ENCODE measurements around the gene PRDX2. TPM values are rescaled to one million over a fixed set of nuclear protein-coding genes. Genes with fewer than 3 reads are reported as not detected.

The PRDX2 gene
- polyA plus RNA-seq, 3 donors, result 40.0 to 71.5 (median 46.7) TPM

DNA sequence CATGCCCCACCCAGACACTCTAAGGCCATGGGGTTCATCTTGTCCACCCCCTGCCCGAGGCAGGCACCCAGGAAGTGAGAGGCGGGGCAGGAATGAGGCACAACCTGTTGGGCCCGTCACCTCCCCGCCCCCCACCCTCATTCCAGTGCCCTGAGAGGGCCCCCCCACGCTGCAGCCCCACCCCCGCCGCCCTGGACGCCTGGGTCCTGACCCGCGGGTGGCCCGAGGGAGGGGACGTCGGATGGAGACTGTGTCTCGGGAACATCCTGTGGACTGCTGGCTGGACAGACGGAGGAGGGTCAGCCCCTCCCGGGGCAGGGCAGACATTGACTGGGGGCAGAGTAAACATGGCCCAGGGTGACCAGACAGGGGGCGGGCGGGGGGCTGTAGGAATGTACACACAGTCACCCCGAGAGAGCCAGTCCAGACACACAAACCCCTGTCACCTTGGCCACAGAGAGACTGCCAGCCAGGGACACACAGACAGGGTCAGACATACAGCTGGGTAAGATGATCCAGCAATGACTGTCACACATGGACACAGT is 17.7 kb downstream of the PRDX2 start:
- WGBS (ENCODE audit: insufficient coverage), result 63% methylated on average over 12 of the region's 19 CpGs
- Mint-ChIP-seq H3K4me3 (peak overlapping the region; percentile 86 to 88), H3K4me1 (peaks cover 45% of the 10 kb centered on the region), H3K36me3 (peaks cover 0 to 1% of the 10 kb centered on the region in 2 donors), H3K27me3 (ENCODE audit: low read depth in 3 of 3) (peaks cover 0 to 5% (median 4%) of the 10 kb centered on the region in 3 donors), H3K27ac (no peak overlapping the region), H3K9me3 (no peaks in the 10 kb centered on the region)
- Histone ChIP-seq H3K9ac (ENCODE audit: insufficient read depth, low read length, poor library complexity, severe bottlenecking) (peak overlapping the region; percentile 94), H3K27me3 (ENCODE audit: control insufficient read depth in 2 of 2, insufficient read depth in 2 of 2, low read length in 2 of 2) (no peaks in the 10 kb centered on the region), H2AFZ (ENCODE audit: insufficient read depth, low read depth, low read length, poor library complexity, severe bottlenecking) (no peak overlapping the region), H3K4me3 (replicated peaks in 1 of 3; ENCODE audit: low read depth in 2 of 3, low read length in 3 of 3) (peak overlapping the region in 1 of 3 experiments; percentile 100), H3K79me2 (ENCODE audit: insufficient read depth, low read length) (peaks cover 32% of the 10 kb centered on the region), H4K20me1 (ENCODE audit: insufficient read depth, low read length) (no peaks in the 10 kb centered on the region), H3K27ac (ENCODE audit: low read depth in 1 of 2, low read length in 2 of 2) (peak overlapping the region; percentile 95 to 100), H3K4me2 (replicated peaks; ENCODE audit: extremely low read depth, low read length, poor library complexity, severe bottlenecking) (peak overlapping the region; percentile 76), H3K9me3 (replicated peaks in 1 of 2; ENCODE audit: control insufficient read depth in 1 of 2, insufficient read depth in 1 of 2, low read length in 2 of 2) (no peaks in the 10 kb centered on the region), H3K4me1 (ENCODE audit: control insufficient read depth in 1 of 2, insufficient read depth in 2 of 2, low read length in 2 of 2) (peaks cover 87 to 91% of the 10 kb centered on the region in 2 donors), H3K36me3 (replicated peaks in 1 of 2; ENCODE audit: control insufficient read depth in 1 of 2, insufficient read depth in 2 of 2, low read length in 2 of 2) (no peaks in the 10 kb centered on the region)
- TF ChIP-seq, protein P1, sequence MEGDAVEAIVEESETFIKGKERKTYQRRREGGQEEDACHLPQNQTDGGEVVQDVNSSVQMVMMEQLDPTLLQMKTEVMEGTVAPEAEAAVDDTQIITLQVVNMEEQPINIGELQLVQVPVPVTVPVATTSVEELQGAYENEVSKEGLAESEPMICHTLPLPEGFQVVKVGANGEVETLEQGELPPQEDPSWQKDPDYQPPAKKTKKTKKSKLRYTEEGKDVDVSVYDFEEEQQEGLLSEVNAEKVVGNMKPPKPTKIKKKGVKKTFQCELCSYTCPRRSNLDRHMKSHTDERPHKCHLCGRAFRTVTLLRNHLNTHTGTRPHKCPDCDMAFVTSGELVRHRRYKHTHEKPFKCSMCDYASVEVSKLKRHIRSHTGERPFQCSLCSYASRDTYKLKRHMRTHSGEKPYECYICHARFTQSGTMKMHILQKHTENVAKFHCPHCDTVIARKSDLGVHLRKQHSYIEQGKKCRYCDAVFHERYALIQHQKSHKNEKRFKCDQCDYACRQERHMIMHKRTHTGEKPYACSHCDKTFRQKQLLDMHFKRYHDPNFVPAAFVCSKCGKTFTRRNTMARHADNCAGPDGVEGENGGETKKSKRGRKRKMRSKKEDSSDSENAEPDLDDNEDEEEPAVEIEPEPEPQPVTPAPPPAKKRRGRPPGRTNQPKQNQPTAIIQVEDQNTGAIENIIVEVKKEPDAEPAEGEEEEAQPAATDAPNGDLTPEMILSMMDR (IDR thresholded peaks at IDR 0.05), result no peak
- DNase-seq, result peak; percentile 55 to 71 (median 69)
- intact Hi-C loops (cut with micrococcal nuclease), result loop anchor here (10.0 kb wide), 1 partner anchor 1061 kb away; no protein-coding TSS in a partner anchor

DNA sequence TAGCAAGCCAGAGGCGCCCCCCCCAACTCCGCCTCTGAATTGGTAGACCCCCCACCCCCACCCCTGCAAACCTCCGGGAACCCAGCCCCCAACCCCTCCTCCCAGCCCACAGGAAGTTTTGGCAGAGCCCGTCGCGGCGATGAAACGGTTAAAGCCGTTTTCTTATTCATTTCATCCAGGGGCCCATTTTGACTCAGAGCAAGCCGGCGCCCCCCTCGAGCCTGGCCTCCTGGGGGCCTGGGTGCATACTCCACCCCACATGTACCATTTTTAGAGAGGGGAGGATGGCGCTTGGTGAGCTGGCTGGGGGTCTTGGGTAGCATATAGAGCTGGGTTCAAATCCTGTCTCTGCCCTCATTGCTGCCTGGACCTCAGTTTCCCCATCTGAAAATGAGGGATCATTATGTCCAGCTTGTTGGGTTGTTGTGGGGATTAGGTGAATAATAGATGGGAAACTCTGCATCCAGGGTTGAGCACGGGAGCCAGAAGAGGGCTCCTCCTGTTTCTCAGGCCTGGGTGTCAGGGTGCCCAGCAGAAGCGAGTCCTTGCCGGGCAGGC is 18.2 kb downstream of the PRDX2 start:
- H3K27me3 ChIP-seq (ENCODE audit: control insufficient read depth in 2 of 2, insufficient read depth in 2 of 2, low read length in 2 of 2), result no peaks in the 10 kb centered on the region
- Mint-ChIP-seq H3K4me1 (peaks cover 48% of the 10 kb centered on the region), H3K4me3 (peak overlapping the region; percentile 86 to 88), H3K27me3 (ENCODE audit: low read depth in 3 of 3) (peaks cover 0 to 6% (median 3%) of the 10 kb centered on the region in 3 donors), H3K36me3 (no peaks in the 10 kb centered on the region), H3K9me3 (no peaks in the 10 kb centered on the region), H3K27ac (no peak overlapping the region)
- H3K27ac ChIP-seq (ENCODE audit: low read depth in 1 of 2, low read length in 2 of 2), result peak overlapping the region; percentile 95 to 100
- H3K4me3 ChIP-seq (replicated peaks in 1 of 3; ENCODE audit: low read depth in 2 of 3, low read length in 3 of 3), result peak overlapping the region; percentile 7 to 100 (median 59)
- H3K9ac ChIP-seq (ENCODE audit: insufficient read depth, low read length, poor library complexity, severe bottlenecking), result peak overlapping the region; percentile 94
- WGBS (ENCODE audit: insufficient coverage), result 23% methylated on average over 4 of the region's 16 CpGs
- peaks cover 32% of the 10 kb centered on the region for H3K79me2 ChIP-seq (ENCODE audit: insufficient read depth, low read length)
- H3K9me3 ChIP-seq (replicated peaks in 1 of 2; ENCODE audit: control insufficient read depth in 1 of 2, insufficient read depth in 1 of 2, low read length in 2 of 2), result no peaks in the 10 kb centered on the region
- no peak for DNase-seq
- H3K36me3 ChIP-seq (replicated peaks in 1 of 2; ENCODE audit: control insufficient read depth in 1 of 2, insufficient read depth in 2 of 2, low read length in 2 of 2), result no peaks in the 10 kb centered on the region
- H3K4me2 ChIP-seq (replicated peaks; ENCODE audit: extremely low read depth, low read length, poor library complexity, severe bottlenecking), result peak overlapping the region; percentile 76
- TF ChIP-seq, protein P1 (IDR thresholded peaks at IDR 0.05), result no peak
- H3K4me1 ChIP-seq (ENCODE audit: control insufficient read depth in 1 of 2, insufficient read depth in 2 of 2, low read length in 2 of 2), result peaks cover 87 to 91% of the 10 kb centered on the region in 2 donors
- intact Hi-C loops (cut with micrococcal nuclease), result loop anchor here (10.0 kb wide), 1 partner anchor 1061 kb away; no protein-coding TSS in a partner anchor
- no peak overlapping the region for H2AFZ ChIP-seq (ENCODE audit: insufficient read depth, low read depth, low read length, poor library complexity, severe bottlenecking)
- no peaks in the 10 kb centered on the region for H4K20me1 ChIP-seq (ENCODE audit: insufficient read depth, low read length)

Measured in CD14-positive monocyte (primary cell).